Fibroblast of lung (primary cell): Measurements from ENCODE around the gene PGF. TPM values are rescaled to one million over a fixed set of nuclear protein-coding genes. Genes with fewer than 3 reads are reported as not detected.

Experiments used
- DNase-seq, 2 donors: peaks; one replicate each; pipeline versions ENCODE4 v3.0.0 to v3.0.0-alpha.2; 2010; ENCODE audit warnings: low read depth in 2 of 2
- H2AFZ ChIP-seq: 2 replicates; pipeline ENCODE4 v1.5.1; 2012; ENCODE audit warnings: low read length, control low read depth, inconsistent platforms
- H3K27ac ChIP-seq: 2 replicates; pipeline ENCODE4 v1.5.1; 2011; ENCODE audit warnings: low read length, control low read depth; ENCODE audit not compliant: insufficient read depth
- H3K27me3 ChIP-seq: 2 replicates; pipeline ENCODE4 v1.5.1; 2011; ENCODE audit warnings: mild to moderate bottlenecking, low read length; ENCODE audit not compliant: control insufficient read depth, insufficient read depth
- H3K36me3 ChIP-seq: 2 replicates; pipeline ENCODE4 v1.5.1; 2011; ENCODE audit warnings: low read length; ENCODE audit not compliant: control insufficient read depth, insufficient read depth
- H3K4me1 ChIP-seq: 2 replicates; pipeline ENCODE4 v1.5.1; 2011; ENCODE audit warnings: low read length; ENCODE audit not compliant: control insufficient read depth, insufficient read depth; ENCODE audit errors: extremely low read depth
- H3K4me2 ChIP-seq: 2 replicates; pipeline ENCODE4 v1.5.1; 2011; ENCODE audit warnings: low read length, control low read depth; ENCODE audit not compliant: insufficient read depth; ENCODE audit errors: extremely low read depth
- H3K4me3 ChIP-seq, 4 experiments: fragments of 200-600 bp in 1 of 4; sonication (generic) in 1 of 4; replicated peaks in 1 of 4; 2 replicates each; pipeline ENCODE4 v1.5.1; 2011 to 2016; ENCODE audit warnings: low read length in 4 of 4, low read depth in 3 of 4, mild to moderate bottlenecking in 3 of 4, control low read depth in 2 of 4, inconsistent platforms in 1 of 4, mixed read lengths in 1 of 4; ENCODE audit not compliant: insufficient read depth in 1 of 4; ENCODE audit errors: control extremely low read depth in 1 of 4
- H3K79me2 ChIP-seq: 2 replicates; pipeline ENCODE4 v1.5.1; 2012; ENCODE audit warnings: mild to moderate bottlenecking, low read length, inconsistent platforms; ENCODE audit not compliant: control insufficient read depth, insufficient read depth
- H3K9ac ChIP-seq: 2 replicates; pipeline ENCODE4 v1.5.1; 2011; ENCODE audit warnings: mild to moderate bottlenecking, low read length, control low read depth; ENCODE audit not compliant: insufficient read depth
- H3K9me3 ChIP-seq: 2 replicates; pipeline ENCODE4 v1.5.1; 2012; ENCODE audit warnings: low read depth, low read length; ENCODE audit not compliant: control insufficient read depth, insufficient read depth
- H4K20me1 ChIP-seq: 2 replicates; pipeline ENCODE4 v1.5.1; 2011; ENCODE audit warnings: low read length; ENCODE audit not compliant: control insufficient read depth, insufficient read depth; ENCODE audit errors: extremely low read depth
- CTCF ChIP-seq, 2 donors: IDR thresholded peaks in 1 of 2; conservative IDR thresholded peaks in 1 of 2; 1 replicate in 1 of 2; 2 replicates in 1 of 2; pipeline ENCODE4 v1.5.1; 2011 to 2012; ENCODE audit warnings: low read length in 2 of 2, control low read depth in 1 of 2, inconsistent platforms in 1 of 2, low read depth in 1 of 2, mild to moderate bottlenecking in 1 of 2
- EZH2 ChIP-seq: IDR thresholded peaks from 2 replicates; pipeline ENCODE4 v1.5.1; 2012; ENCODE audit warnings: low read length, control low read depth, mild to moderate bottlenecking; ENCODE audit errors: missing control alignments
- polyA minus RNA-seq: library from RNA; depleted of rRNA, polyadenylated mRNA; stranded (reverse); fragments of >200 nt; gene quantifications from 2 replicates; pipeline ENCODE4 v1.2.3, GENCODE V29; 2011; ENCODE audit warnings: low replicate concordance
- polyA plus RNA-seq, 2 donors: library from polyadenylated mRNA; depleted of rRNA in 1 of 2; stranded (reverse) in 1 of 2; unstranded in 1 of 2; fragments of >200 nt; gene quantifications; 2 replicates each; pipeline ENCODE4 v1.2.1, GENCODE V29; 2011 to 2012; ENCODE audit warnings: missing spikeins in 1 of 2
- total RNA-seq: library from RNA; depleted of rRNA; stranded (reverse); fragments of >200 nt; gene quantifications from 2 replicates; pipeline ENCODE4 v1.2.1, GENCODE V29; 2014

Gene PGF
- 4.6 and 7.6 TPM in 2 replicates for total RNA-seq
- 0.84 and 1.1 TPM in 2 replicates for polyA plus RNA-seq
- polyA plus RNA-seq (2012) = 2.1 and 2.4 TPM in 2 replicates
- polyA minus RNA-seq = 0.52 and 4.4 TPM in 2 replicates

- no peaks in the 10 kb centered on the region for H4K20me1 ChIP-seq
- peak within 1 kb of the TSS; percentile 34 to 69 (median 40) for H3K4me3 ChIP-seq
- peaks cover 14% of the 10 kb centered on the region for H3K27me3 ChIP-seq
- H3K27ac ChIP-seq = no peak within 1 kb of the TSS
- H3K36me3 ChIP-seq = no peaks in the 10 kb centered on the region
- H2AFZ ChIP-seq = peak within 1 kb of the TSS; percentile 46
- no peak for TF ChIP-seq EZH2
- no peak for TF ChIP-seq CTCF (conservative IDR thresholded peaks at IDR 0.05 in 1 of 2, IDR thresholded peaks at IDR 0.05 in 1 of 2; ENCODE audit: low read depth in 1 of 2, low read length in 2 of 2)
- peak within 1 kb of the TSS; percentile 51 for H3K4me2 ChIP-seq
- H3K9ac ChIP-seq = peak within 1 kb of the TSS; percentile 30
- no peaks in the 10 kb centered on the region for H3K4me1 ChIP-seq
- no peaks in the 10 kb centered on the region for H3K9me3 ChIP-seq
- DNase-seq = peak in 1 of 2 donors; percentile 25
- no peaks in the 10 kb centered on the region for H3K79me2 ChIP-seq
These were observed at the start of gene PGF for GRCh38 chr14:74955229-74956026. TSS of gene PGF (minus strand) at chr14:74955597. CDS start at chr14:74955242, 355 bp downstream.

- Histone ChIP-seq H3K9me3 (no peaks in the 10 kb centered on the region), H3K36me3 (peaks cover 5% of the 10 kb centered on the region), H4K20me1 (no peaks in the 10 kb centered on the region), H3K27ac (peak overlapping the region; percentile 78), H2AFZ (peak overlapping the region; percentile 41), H3K4me2 (peak overlapping the region; percentile 99), H3K4me3 (peak overlapping the region; percentile 51 to 89 (median 76)), H3K79me2 (peaks cover 19% of the 10 kb centered on the region), H3K27me3 (no peaks in the 10 kb centered on the region), H3K4me1 (peaks cover 7% of the 10 kb centered on the region), H3K9ac (peak overlapping the region; percentile 81)
- TF ChIP-seq CTCF (conservative IDR thresholded peaks at IDR 0.05 in 1 of 2, IDR thresholded peaks at IDR 0.05 in 1 of 2; ENCODE audit: low read depth in 1 of 2, low read length in 2 of 2) (no peak), EZH2 (no peak)
- peak in 1 of 2 donors; percentile 5 for DNase-seq
These were observed 48.0 kb upstream of the PGF start for GRCh38 chr14:75003250-75004027.
